Vagina (tissue), 2 donors: ENCODE data around the gene HELZ. TPM values are rescaled to one million over a fixed set of nuclear protein-coding genes. Genes with fewer than 3 reads are reported as not detected.

Experiments
- DNase-seq, 2 donors: peaks; one replicate each; pipeline ENCODE4 v3.0.0-alpha.2; 2017; ENCODE audit errors: extremely low spot score in 2 of 2
- H3K27ac ChIP-seq: fragments of 200-600 bp; sonication (generic); one replicate; pipeline ENCODE4 v1.5.1; 2019
- H3K27me3 ChIP-seq: fragments of 200-600 bp; sonication (generic); one replicate; pipeline ENCODE4 v1.5.1; 2019
- H3K36me3 ChIP-seq, 2 donors: fragments of 200-600 bp; sonication (generic); one replicate each; pipeline ENCODE4 v1.5.1; 2017 to 2019
- H3K4me1 ChIP-seq: fragments of 200-600 bp; sonication (generic); one replicate; pipeline ENCODE4 v1.5.1; 2019
- H3K4me3 ChIP-seq, 2 donors: fragments of 200-600 bp; sonication (generic); 1 replicate in 1 of 2; 2 replicates in 1 of 2; pipeline ENCODE4 v1.5.1; 2016 to 2019
- H3K9me3 ChIP-seq: fragments of 200-600 bp; sonication (generic); one replicate; pipeline ENCODE4 v1.5.1; 2019
- CTCF ChIP-seq, 3 experiments: fragments of 450-650 bp in 2 of 3; fragments of 200-600 bp in 1 of 3; sonication (generic) in 1 of 3; IDR thresholded peaks; one replicate each; pipeline ENCODE4 v1.5.1; 2017 to 2019; ENCODE audit warnings: antibody characterized with exemption in 3 of 3, mild to moderate bottlenecking in 2 of 3, moderate library complexity in 2 of 3
- POLR2A ChIP-seq, 2 donors: fragments of 450-650 bp; IDR thresholded peaks; one replicate each; pipeline ENCODE4 v1.6.1; 2017; ENCODE audit warnings: antibody characterized with exemption in 2 of 2, mild to moderate bottlenecking in 2 of 2, moderate library complexity in 2 of 2
- POLR2AphosphoS5 ChIP-seq, 2 donors: sonication (generic); formaldehyde crosslinking; IDR thresholded peaks; one replicate each; pipeline ENCODE4 v1.9.0; 2017; ENCODE audit warnings: antibody characterized with exemption in 2 of 2, mild to moderate bottlenecking in 2 of 2, low read depth in 1 of 2; ENCODE audit not compliant: insufficient read depth in 1 of 2
- intact Hi-C: fragments of 100-400 bp; cut with DNase I; formaldehyde crosslinking; loops from one replicate; pipeline ENCODE4 v1.15.1; 2023
- total RNA-seq: library from RNA; depleted of rRNA; stranded (reverse); fragments of >200 nt; gene quantifications from one replicate; pipeline ENCODE4 v1.2.3, GENCODE V29; 2016

Gene HELZ
- total RNA-seq, 1 donor from 2014 or later = 31.4 TPM

DNA sequence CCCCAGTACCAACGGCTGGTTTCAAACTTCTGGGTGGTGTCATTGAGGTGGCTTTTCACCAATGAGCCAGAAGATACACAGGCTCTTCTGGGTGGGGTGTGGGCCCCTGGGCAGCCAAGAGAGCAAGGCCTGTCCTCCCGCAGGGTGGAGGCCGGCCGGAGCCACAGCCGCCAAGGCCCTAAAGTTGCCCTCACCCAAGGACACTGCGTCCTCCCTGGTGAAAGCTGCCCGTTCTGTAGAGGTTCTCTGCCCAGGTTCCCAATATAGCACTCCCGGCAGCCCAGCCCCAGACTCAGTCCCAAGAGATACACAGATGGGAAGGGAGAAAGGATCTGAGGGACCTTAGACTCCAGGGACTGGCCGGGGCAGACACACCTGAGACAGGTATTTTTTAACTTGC is 211.4 kb downstream of the HELZ start:
- intact Hi-C loops = no loop called here
- Histone ChIP-seq H3K4me3 (no peak overlapping the region), H3K9me3 (no peaks in the 10 kb centered on the region), H3K4me1 (no peaks in the 10 kb centered on the region), H3K27ac (no peak overlapping the region), H3K36me3 (no peaks in the 10 kb centered on the region), H3K27me3 (no peaks in the 10 kb centered on the region)
- no peak for DNase-seq
- TF ChIP-seq POLR2A (IDR thresholded peaks at IDR 0.05) (no peak), CTCF (IDR thresholded peaks at IDR 0.05) (no peak), POLR2AphosphoS5 (IDR thresholded peaks at IDR 0.05; ENCODE audit: insufficient read depth in 1 of 2, low read depth in 1 of 2) (no peak)

DNA sequence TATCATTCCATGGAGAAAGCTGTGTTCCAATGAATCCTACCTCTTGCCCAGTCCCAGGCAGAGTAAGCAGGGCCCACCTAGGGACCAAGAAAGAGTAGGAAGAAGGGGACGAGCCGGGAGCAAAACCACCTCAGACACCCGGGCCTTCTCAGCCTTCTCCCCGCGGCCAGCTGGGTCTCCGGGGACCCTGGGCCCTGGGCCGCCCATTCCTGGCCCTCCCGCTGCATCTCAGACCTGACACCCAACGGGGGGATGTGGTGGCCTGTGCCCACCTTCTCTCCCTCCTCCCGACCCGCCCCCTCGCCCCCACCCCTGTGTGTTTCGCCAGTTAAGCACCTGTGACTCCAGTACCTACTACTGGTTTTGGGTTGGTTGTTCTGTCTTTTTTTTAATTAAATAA is 212.0 kb downstream of the HELZ start:
- Histone ChIP-seq H3K9me3 (no peaks in the 10 kb centered on the region), H3K27ac (no peak overlapping the region), H3K36me3 (no peaks in the 10 kb centered on the region), H3K4me1 (no peaks in the 10 kb centered on the region), H3K27me3 (no peaks in the 10 kb centered on the region), H3K4me3 (no peak overlapping the region)
- intact Hi-C loops = no loop called here
- DNase-seq = no peak
- TF ChIP-seq POLR2AphosphoS5 (IDR thresholded peaks at IDR 0.05; ENCODE audit: insufficient read depth in 1 of 2, low read depth in 1 of 2) = no peak
- TF ChIP-seq POLR2A (IDR thresholded peaks at IDR 0.05) = no peak
- no peak for TF ChIP-seq CTCF (IDR thresholded peaks at IDR 0.05)

GRCh38 chr17:67032382-67032781 is 212.6 kb downstream of the HELZ start:
- no peaks in the 10 kb centered on the region for H3K9me3 ChIP-seq
- no peak for TF ChIP-seq CTCF (IDR thresholded peaks at IDR 0.05)
- no peak for TF ChIP-seq POLR2AphosphoS5 (IDR thresholded peaks at IDR 0.05; ENCODE audit: insufficient read depth in 1 of 2, low read depth in 1 of 2)
- H3K36me3 ChIP-seq = no peaks in the 10 kb centered on the region
- H3K4me3 ChIP-seq = no peak overlapping the region
- H3K27ac ChIP-seq = no peak overlapping the region
- no peak for DNase-seq
- H3K27me3 ChIP-seq = no peaks in the 10 kb centered on the region
- no peaks in the 10 kb centered on the region for H3K4me1 ChIP-seq
- intact Hi-C loops = no loop called here

GRCh38 chr17:67030641-67031040 is 214.4 kb downstream of the HELZ start:
- intact Hi-C loops = no loop called here
- H3K27ac ChIP-seq = no peak overlapping the region
- no peaks in the 10 kb centered on the region for H3K9me3 ChIP-seq
- H3K4me1 ChIP-seq = no peaks in the 10 kb centered on the region
- DNase-seq = no peak
- H3K4me3 ChIP-seq = no peak overlapping the region
- no peaks in the 10 kb centered on the region for H3K27me3 ChIP-seq
- TF ChIP-seq POLR2AphosphoS5 (IDR thresholded peaks at IDR 0.05; ENCODE audit: insufficient read depth in 1 of 2, low read depth in 1 of 2) (no peak), POLR2A (IDR thresholded peaks at IDR 0.05) (no peak), CTCF (IDR thresholded peaks at IDR 0.05) (no peak)
- no peaks in the 10 kb centered on the region for H3K36me3 ChIP-seq

DNA sequence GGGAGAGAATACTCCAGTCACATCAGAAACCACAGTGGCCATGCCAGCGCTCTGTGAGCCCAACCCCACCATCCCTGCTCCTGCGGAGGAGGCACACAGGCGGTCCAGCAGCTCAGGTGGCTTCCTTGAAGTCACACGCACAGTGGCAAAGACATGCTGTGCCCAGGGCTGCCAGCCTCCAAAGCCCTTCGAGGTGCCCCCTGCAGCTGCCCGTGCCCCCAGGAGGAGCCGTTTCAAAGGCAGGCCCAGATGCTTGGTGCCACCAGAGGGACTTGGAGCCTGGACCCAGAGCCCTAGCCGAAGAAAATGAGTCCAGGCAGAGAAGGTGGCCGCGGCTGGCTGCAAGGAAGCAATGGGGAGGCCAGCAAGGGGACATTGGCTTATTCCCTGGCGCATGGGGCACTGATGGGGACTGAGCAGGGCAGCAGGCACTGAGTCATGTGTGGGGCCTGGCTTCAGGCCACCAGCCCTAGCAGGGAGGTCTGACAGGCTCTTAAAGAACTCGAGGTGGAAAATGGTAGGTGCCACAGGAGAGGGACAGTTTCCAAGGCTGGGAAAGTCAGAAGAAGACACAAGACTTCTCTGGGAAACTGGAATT is 217.9 kb downstream of the HELZ start:
- no peak overlapping the region for H3K27ac ChIP-seq
- no peaks in the 10 kb centered on the region for H3K27me3 ChIP-seq
- no peak for TF ChIP-seq POLR2A (IDR thresholded peaks at IDR 0.05)
- no peak for TF ChIP-seq POLR2AphosphoS5 (IDR thresholded peaks at IDR 0.05; ENCODE audit: insufficient read depth in 1 of 2, low read depth in 1 of 2)
- no peak for TF ChIP-seq CTCF (IDR thresholded peaks at IDR 0.05)
- intact Hi-C loops = no loop called here
- H3K4me1 ChIP-seq = no peaks in the 10 kb centered on the region
- no peak for DNase-seq
- no peak overlapping the region for H3K4me3 ChIP-seq
- no peaks in the 10 kb centered on the region for H3K36me3 ChIP-seq
- no peaks in the 10 kb centered on the region for H3K9me3 ChIP-seq
